Sigmoid colon (tissue), 7 donors: ENCODE results near the gene SIVA1. TPM values are rescaled to one million over a fixed set of nuclear protein-coding genes. Genes with fewer than 3 reads are reported as not detected.

Experiments used
- DNase-seq: peaks from one replicate; pipeline ENCODE4 v3.0.0-alpha.2; 2019
- H3K27ac ChIP-seq, 4 donors: fragments of 200-600 bp; sonication (generic); one replicate each; pipeline ENCODE4 v1.5.1; 2016 to 2019; ENCODE audit warnings: mild to moderate bottlenecking in 1 of 4
- H3K27me3 ChIP-seq, 3 donors: fragments of 200-600 bp; sonication (generic); one replicate each; pipeline ENCODE4 v1.5.1; 2019; ENCODE audit warnings: mild to moderate bottlenecking in 1 of 3
- H3K36me3 ChIP-seq, 4 donors: fragments of 200-600 bp; sonication (generic); one replicate each; pipeline ENCODE4 v1.5.1; 2016 to 2019
- H3K4me1 ChIP-seq, 4 donors: fragments of 200-600 bp; sonication (generic); one replicate each; pipeline ENCODE4 v1.5.1; 2017 to 2019
- H3K4me3 ChIP-seq, 4 donors: fragments of 200-600 bp; sonication (generic); one replicate each; pipeline ENCODE4 v1.5.1; 2017 to 2019; ENCODE audit warnings: mild to moderate bottlenecking in 2 of 4, moderate library complexity in 1 of 4
- H3K9me3 ChIP-seq, 4 donors: fragments of 200-600 bp in 3 of 4; sonication (generic) in 3 of 4; one replicate each; pipeline versions ENCODE4 v1.5.1 to v1.6.1; 2013 to 2019
- CTCF ChIP-seq, 4 experiments: fragments of 450-650 bp in 3 of 4; fragments of 200-600 bp in 1 of 4; IDR thresholded peaks; one replicate each; pipeline ENCODE4 v1.5.1; 2016 to 2019; ENCODE audit warnings: antibody characterized with exemption in 4 of 4, mild to moderate bottlenecking in 3 of 4, moderate library complexity in 2 of 4
- EP300 ChIP-seq, 4 donors: sonication (generic); formaldehyde crosslinking; IDR thresholded peaks; one replicate each; pipeline ENCODE4 v1.6.1; 2017; ENCODE audit warnings: antibody characterized with exemption in 4 of 4
- POLR2A ChIP-seq, 2 donors: fragments of 450-650 bp; IDR thresholded peaks; one replicate each; pipeline ENCODE4 v1.6.1; 2016; ENCODE audit warnings: antibody characterized with exemption in 2 of 2, mild to moderate bottlenecking in 2 of 2, moderate library complexity in 2 of 2
- POLR2AphosphoS5 ChIP-seq, 4 donors: sonication (generic); formaldehyde crosslinking; IDR thresholded peaks; one replicate each; pipeline ENCODE4 v1.6.1; 2017; ENCODE audit warnings: antibody characterized with exemption in 4 of 4
- WGBS, 2 donors: extraction: QIAGEN DNeasy Blood & Tissue Kit; methylation state at CpG; one replicate each; pipeline ENCODE4 v1.1.7; 2013; 5-methylcytosine and 5-hydroxymethylcytosine counted together
- intact Hi-C: fragments of 100-400 bp; cut with DNase I; formaldehyde crosslinking; loops from one replicate; pipeline ENCODE4 v1.15.1; 2023
- polyA plus RNA-seq, 3 donors: library from polyadenylated mRNA; stranded (reverse); fragments of 200-250 nt; gene quantifications; one replicate each; pipeline ENCODE4 v1.2.3, GENCODE V29; 2013
- total RNA-seq, 4 donors: library from RNA; depleted of rRNA; stranded (reverse); fragments of >200 nt; gene quantifications; one replicate each; pipeline ENCODE4 v1.1.0, GENCODE V29; 2016
- donor health status: healthy with polysubstance abuse.
- donor health status: Bipolar disorder and iron deficiency.
- donor health status: healthy.

SIVA1 gene
- total and polyA plus RNA-seq, 7 donors = 124 to 512 (median 235) TPM

DNA sequence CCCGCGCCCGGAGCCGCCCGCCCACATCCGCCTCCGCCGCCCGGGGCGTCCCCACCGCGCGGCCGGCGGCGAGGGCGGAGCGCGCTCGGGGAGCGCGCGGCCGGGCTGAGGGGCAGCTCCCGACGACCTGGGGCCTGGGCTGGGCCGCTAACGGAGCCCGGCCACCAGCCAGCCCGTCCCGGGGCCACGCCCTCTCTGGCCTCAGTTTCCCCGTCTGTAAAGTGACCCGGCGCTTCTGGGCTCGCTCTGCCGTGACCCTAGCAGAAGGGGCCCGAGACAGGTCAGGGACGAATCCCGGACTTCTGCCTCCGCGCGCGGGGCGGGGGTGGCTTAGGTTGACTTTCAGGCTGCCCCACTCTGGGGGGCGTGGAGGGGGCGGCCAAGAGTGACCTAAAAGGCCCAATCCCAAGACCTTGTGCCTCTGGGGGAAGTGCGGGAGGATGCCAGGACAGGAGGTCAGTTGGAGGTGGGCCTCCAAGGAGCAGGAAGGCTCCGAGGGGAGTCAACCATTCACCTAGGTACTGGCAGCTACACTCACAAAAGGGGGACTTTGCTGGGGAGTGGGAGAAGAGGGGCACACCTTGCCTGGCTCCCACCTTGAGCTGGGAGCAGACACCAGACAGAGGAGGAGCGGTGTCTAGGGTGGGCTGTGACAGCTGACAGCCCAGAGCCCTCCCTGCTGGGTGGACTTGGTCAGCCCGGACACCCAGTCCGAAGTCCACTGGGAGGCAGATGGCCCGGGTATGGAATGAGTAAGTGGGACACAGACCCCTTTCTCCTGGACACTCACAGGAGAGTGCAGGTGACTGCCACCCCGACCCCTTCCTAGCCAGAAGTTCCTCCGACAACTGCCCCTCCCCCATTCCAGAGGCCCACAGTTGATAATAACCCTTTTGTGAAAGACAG, 43.1 kb downstream of the SIVA1 start:
- H3K36me3 ChIP-seq = peaks cover 4 to 14% (median 5%) of the 10 kb centered on the region in 4 donors
- H3K9me3 ChIP-seq = no peaks in the 10 kb centered on the region
- DNase-seq = no peak
- 7 to 11% methylated on average over 55 of the region's 55 CpGs for WGBS, 2 donors
- TF ChIP-seq EP300 (IDR thresholded peaks at IDR 0.05) (no peak), POLR2AphosphoS5 (IDR thresholded peaks at IDR 0.05) (peak; percentile 33 to 77 (median 62)), POLR2A (IDR thresholded peaks at IDR 0.05) (peak; percentile 34 to 37)
- peaks cover 0 to 54% (median 48%) of the 10 kb centered on the region in 4 donors for H3K4me1 ChIP-seq
- intact Hi-C loops = loop anchor here (2.0 kb wide), 1 partner anchor 43 kb away; the partner anchor contains the start of gene SIVA1
- peak overlapping the region; percentile 38 to 94 (median 59) for H3K4me3 ChIP-seq
- no peaks in the 10 kb centered on the region for H3K27me3 ChIP-seq
- peak overlapping the region; percentile 94 to 100 (median 98) for H3K27ac ChIP-seq

DNA sequence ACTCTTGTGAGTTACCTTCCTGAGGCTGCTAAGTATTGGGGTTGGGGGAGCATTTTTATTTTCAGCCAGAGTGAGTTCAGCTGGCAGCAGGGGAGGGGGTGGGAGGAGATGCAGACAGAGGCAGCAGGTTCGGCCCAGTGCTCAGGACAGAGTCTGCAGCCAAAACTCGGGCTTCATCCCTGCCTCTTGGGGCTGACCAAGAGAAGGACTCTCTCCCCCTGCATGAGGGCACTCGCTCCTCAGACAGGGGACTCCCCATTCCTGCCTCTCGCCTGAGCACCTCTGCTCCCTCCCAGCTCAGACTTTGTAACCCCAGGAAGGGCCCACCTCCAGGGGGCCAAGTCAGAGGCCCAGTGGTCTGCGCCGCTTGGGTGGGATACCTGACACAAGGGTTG, 43.7 kb downstream of the SIVA1 start:
- peaks cover 0 to 8% (median 2%) of the 10 kb centered on the region in 4 donors for H3K36me3 ChIP-seq
- peaks cover 0 to 58% (median 54%) of the 10 kb centered on the region in 4 donors for H3K4me1 ChIP-seq
- no peaks in the 10 kb centered on the region for H3K27me3 ChIP-seq
- WGBS, 2 donors = 86 to 90% methylated on average over 6 of the region's 6 CpGs
- no peaks in the 10 kb centered on the region for H3K9me3 ChIP-seq
- intact Hi-C loops = no loop called here
- TF ChIP-seq EP300 (IDR thresholded peaks at IDR 0.05) (no peak), CTCF (IDR thresholded peaks at IDR 0.05) (no peak), POLR2A (IDR thresholded peaks at IDR 0.05) (no peak), POLR2AphosphoS5 (IDR thresholded peaks at IDR 0.05) (no peak)
- peak overlapping the region; percentile 94 to 100 (median 98) for H3K27ac ChIP-seq
- no peak overlapping the region for H3K4me3 ChIP-seq
- DNase-seq = no peak

GRCh38 chr14:104797115-104798044, 44.4 kb downstream of the SIVA1 start:
- peaks cover 0 to under 1% (median 0%) of the 10 kb centered on the region in 4 donors for H3K36me3 ChIP-seq
- no peak for TF ChIP-seq CTCF (IDR thresholded peaks at IDR 0.05)
- no peak for TF ChIP-seq POLR2A (IDR thresholded peaks at IDR 0.05)
- no peak for TF ChIP-seq EP300 (IDR thresholded peaks at IDR 0.05)
- TF ChIP-seq POLR2AphosphoS5 (IDR thresholded peaks at IDR 0.05) = no peak
- intact Hi-C loops = no loop called here
- WGBS, 2 donors = 25 to 41% methylated on average over 18 of the region's 18 CpGs
- no peak overlapping the region for H3K4me3 ChIP-seq
- peak overlapping the region; percentile 94 to 100 (median 98) for H3K27ac ChIP-seq
- H3K4me1 ChIP-seq = peaks cover 0 to 58% (median 54%) of the 10 kb centered on the region in 4 donors
- H3K9me3 ChIP-seq = no peaks in the 10 kb centered on the region
- no peaks in the 10 kb centered on the region for H3K27me3 ChIP-seq
- no peak for DNase-seq

- no peak for DNase-seq
- Histone ChIP-seq H3K9me3 (no peaks in the 10 kb centered on the region), H3K4me3 (no peak overlapping the region), H3K4me1 (peaks cover 0 to 58% (median 54%) of the 10 kb centered on the region in 4 donors), H3K27me3 (no peaks in the 10 kb centered on the region), H3K27ac (peak overlapping the region; percentile 97 to 100 (median 98)), H3K36me3 (no peaks in the 10 kb centered on the region)
- 75 to 84% methylated on average over 16 of the region's 16 CpGs for WGBS, 2 donors
- intact Hi-C loops = no loop called here
- TF ChIP-seq EP300 (IDR thresholded peaks at IDR 0.05) (no peak), POLR2AphosphoS5 (IDR thresholded peaks at IDR 0.05) (no peak), CTCF (IDR thresholded peaks at IDR 0.05) (no peak), POLR2A (IDR thresholded peaks at IDR 0.05) (no peak)
These were observed 45.6 kb downstream of the SIVA1 start for GRCh38 chr14:104798300-104799243.
